Astrocyte (in vitro differentiated cells and primary cell): Measurements from ENCODE around the gene ADAM19. TPM values are rescaled to one million over a fixed set of nuclear protein-coding genes. Genes with fewer than 3 reads are reported as not detected.

Experiments
- DNase-seq: peaks from one replicate; pipeline ENCODE4 v3.0.0-alpha.2; 2010; ENCODE audit warnings: low read depth
- FAIRE-seq: peaks from 2 replicates; lab custom pipeline; 2011; peaks lifted over from hg19 to GRCh38; lab: Jason Lieb, UNC
- H2AFZ ChIP-seq: 2 replicates; pipeline ENCODE4 v1.6.0; 2012; ENCODE audit warnings: low read depth, low read length, inconsistent platforms
- H3K27ac ChIP-seq: 2 replicates; pipeline ENCODE4 v1.5.1; 2011; ENCODE audit warnings: low read depth, low read length, inconsistent platforms
- H3K27me3 ChIP-seq: 2 replicates; pipeline ENCODE4 v1.6.0; 2011; ENCODE audit warnings: low read length, inconsistent platforms; ENCODE audit not compliant: insufficient read depth
- H3K36me3 ChIP-seq: 2 replicates; pipeline ENCODE4 v1.5.1; 2011; ENCODE audit warnings: low read length, inconsistent platforms; ENCODE audit not compliant: insufficient read depth
- H3K4me1 ChIP-seq: 2 replicates; pipeline ENCODE4 v1.5.1; 2011; ENCODE audit warnings: low read length, inconsistent platforms; ENCODE audit not compliant: insufficient read depth
- H3K4me2 ChIP-seq: 2 replicates; pipeline ENCODE4 v1.6.0; 2012; ENCODE audit warnings: low read length, inconsistent platforms
- H3K4me3 ChIP-seq: 2 replicates; pipeline ENCODE4 v1.5.1; 2011; ENCODE audit warnings: low read depth, mild to moderate bottlenecking, low read length, inconsistent platforms; ENCODE audit not compliant: insufficient read depth
- H3K79me2 ChIP-seq: 2 replicates; pipeline ENCODE4 v1.6.0; 2012; ENCODE audit warnings: mild to moderate bottlenecking, low read length, inconsistent platforms; ENCODE audit not compliant: insufficient read depth
- H3K9ac ChIP-seq: 2 replicates; pipeline ENCODE4 v1.6.0; 2012; ENCODE audit warnings: mild to moderate bottlenecking, low read length, inconsistent platforms
- H3K9me3 ChIP-seq: 2 replicates; pipeline ENCODE4 v1.5.1; 2012; ENCODE audit warnings: low read depth, mild to moderate bottlenecking, low read length, inconsistent platforms; ENCODE audit not compliant: insufficient read depth
- H4K20me1 ChIP-seq: 2 replicates; pipeline ENCODE4 v1.6.0; 2012; ENCODE audit warnings: low read length, inconsistent platforms; ENCODE audit not compliant: insufficient read depth
- H3K27ac Mint-ChIP-seq: one replicate; pipeline ENCODE4 v1.8.0; 2021; ENCODE audit warnings: mild to moderate bottlenecking, mixed read lengths; ENCODE audit not compliant: unreplicated experiment
- H3K27me3 Mint-ChIP-seq: one replicate; pipeline ENCODE4 v1.8.0; 2021; ENCODE audit warnings: low read depth, mixed read lengths; ENCODE audit not compliant: unreplicated experiment
- H3K36me3 Mint-ChIP-seq: one replicate; pipeline ENCODE4 v1.8.0; 2021; ENCODE audit warnings: low read depth, mixed read lengths; ENCODE audit not compliant: unreplicated experiment
- H3K4me1 Mint-ChIP-seq: one replicate; pipeline ENCODE4 v1.8.0; 2021; ENCODE audit warnings: low read depth, mixed read lengths; ENCODE audit not compliant: unreplicated experiment
- H3K4me3 Mint-ChIP-seq: one replicate; pipeline ENCODE4 v1.8.0; 2021; ENCODE audit warnings: mild to moderate bottlenecking, moderate library complexity, mixed read lengths; ENCODE audit not compliant: unreplicated experiment
- H3K9me3 Mint-ChIP-seq: one replicate; pipeline ENCODE4 v1.8.0; 2021; ENCODE audit warnings: mild to moderate bottlenecking, mixed read lengths; ENCODE audit not compliant: unreplicated experiment
- EZH2 ChIP-seq: IDR thresholded peaks from 2 replicates; pipeline ENCODE4 v1.6.1; 2012; ENCODE audit warnings: mild to moderate bottlenecking, low read length, inconsistent platforms; ENCODE audit not compliant: insufficient read depth
- total RNA-seq: library from RNA; stranded (reverse); gene quantifications from 2 replicates; pipeline ENCODE4 v1.2.1, GENCODE V29; 2021
- TF ChIP-seq, protein P1 (sequence below): IDR thresholded peaks from 2 replicates; pipeline ENCODE4 v1.5.1; 2011; ENCODE audit warnings: low read depth, mild to moderate bottlenecking, inconsistent platforms, low read length, moderate library complexity; ENCODE audit not compliant: insufficient read depth

The ADAM19 gene
- total RNA-seq, 1 donor from 2014 or later = 316 TPM

DNA sequence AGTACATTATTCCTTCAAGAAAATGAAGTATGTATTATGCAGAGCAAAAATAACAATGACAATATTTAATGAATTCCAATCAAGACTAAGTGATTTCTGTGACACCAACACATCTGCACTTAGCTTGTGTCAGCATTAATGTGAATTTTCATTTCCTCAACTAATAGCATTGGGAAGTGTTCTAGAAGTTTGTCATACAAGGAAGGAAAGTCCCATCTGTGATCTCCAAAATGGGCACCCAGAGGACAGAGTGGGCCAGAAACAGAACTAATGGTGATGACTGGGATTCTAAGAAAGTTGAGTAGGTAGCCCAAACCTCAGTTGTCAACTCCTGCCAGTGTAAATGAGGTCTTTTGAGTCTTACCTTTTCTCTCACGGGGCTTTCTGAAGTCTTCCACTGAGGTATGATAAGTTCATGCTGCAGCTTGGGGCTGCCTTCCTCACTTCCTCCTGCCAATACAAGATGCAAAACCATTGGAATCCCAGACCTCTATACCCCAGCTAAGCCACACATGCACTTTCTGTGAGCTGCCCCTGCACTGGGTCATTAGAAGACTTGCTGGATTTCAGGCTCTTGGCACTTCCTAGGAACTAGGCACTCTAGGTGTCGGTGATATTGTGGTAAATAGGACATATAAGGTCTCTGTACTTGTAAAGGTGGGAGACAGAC lies 4.9 kb downstream of the ADAM19 start:
- Histone ChIP-seq H3K4me1 (peaks cover 38% of the 10 kb centered on the region), H3K4me2 (peak overlapping the region; percentile 99), H3K27ac (peak overlapping the region; percentile 91), H2AFZ (no peak overlapping the region), H4K20me1 (peaks cover 44% of the 10 kb centered on the region), H3K4me3 (peak overlapping the region; percentile 37), H3K36me3 (peaks cover 47% of the 10 kb centered on the region), H3K9ac (peak overlapping the region; percentile 75), H3K79me2 (peaks cover 98% of the 10 kb centered on the region), H3K27me3 (no peaks in the 10 kb centered on the region), H3K9me3 (no peaks in the 10 kb centered on the region)
- H3K36me3 Mint-ChIP-seq = peaks cover 33% of the 10 kb centered on the region
- H3K27ac Mint-ChIP-seq = peak overlapping the region; percentile 96
- H3K4me3 Mint-ChIP-seq = peak overlapping the region; percentile 66
- TF ChIP-seq EZH2 = no peak
- TF ChIP-seq, protein P1, sequence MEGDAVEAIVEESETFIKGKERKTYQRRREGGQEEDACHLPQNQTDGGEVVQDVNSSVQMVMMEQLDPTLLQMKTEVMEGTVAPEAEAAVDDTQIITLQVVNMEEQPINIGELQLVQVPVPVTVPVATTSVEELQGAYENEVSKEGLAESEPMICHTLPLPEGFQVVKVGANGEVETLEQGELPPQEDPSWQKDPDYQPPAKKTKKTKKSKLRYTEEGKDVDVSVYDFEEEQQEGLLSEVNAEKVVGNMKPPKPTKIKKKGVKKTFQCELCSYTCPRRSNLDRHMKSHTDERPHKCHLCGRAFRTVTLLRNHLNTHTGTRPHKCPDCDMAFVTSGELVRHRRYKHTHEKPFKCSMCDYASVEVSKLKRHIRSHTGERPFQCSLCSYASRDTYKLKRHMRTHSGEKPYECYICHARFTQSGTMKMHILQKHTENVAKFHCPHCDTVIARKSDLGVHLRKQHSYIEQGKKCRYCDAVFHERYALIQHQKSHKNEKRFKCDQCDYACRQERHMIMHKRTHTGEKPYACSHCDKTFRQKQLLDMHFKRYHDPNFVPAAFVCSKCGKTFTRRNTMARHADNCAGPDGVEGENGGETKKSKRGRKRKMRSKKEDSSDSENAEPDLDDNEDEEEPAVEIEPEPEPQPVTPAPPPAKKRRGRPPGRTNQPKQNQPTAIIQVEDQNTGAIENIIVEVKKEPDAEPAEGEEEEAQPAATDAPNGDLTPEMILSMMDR = no peak
- no peaks in the 10 kb centered on the region for H3K27me3 Mint-ChIP-seq
- peaks cover 35% of the 10 kb centered on the region for H3K4me1 Mint-ChIP-seq
- FAIRE-seq (no peak), DNase-seq (no peak)
- no peaks in the 10 kb centered on the region for H3K9me3 Mint-ChIP-seq

DNA sequence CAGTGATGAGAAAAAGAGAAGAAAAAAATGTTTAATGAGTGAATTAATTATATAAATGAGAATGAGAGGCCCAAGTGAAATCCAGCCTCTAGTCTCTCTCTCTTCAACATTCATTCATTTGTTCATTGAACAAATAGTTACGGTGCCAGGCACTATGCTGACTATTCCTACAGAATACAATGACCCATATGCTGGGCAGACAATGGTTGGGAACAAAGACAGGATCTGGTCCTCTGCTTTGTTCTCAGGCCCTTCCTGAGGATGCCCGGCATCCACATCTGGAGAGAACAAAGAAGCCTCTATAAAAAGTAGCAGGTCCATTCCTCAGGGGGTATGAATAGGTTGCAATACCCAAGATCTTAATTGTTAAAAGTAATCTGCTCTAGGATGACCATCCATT lies 6.9 kb downstream of the ADAM19 start:
- no peak overlapping the region for H2AFZ ChIP-seq
- H3K79me2 ChIP-seq = peaks cover 98% of the 10 kb centered on the region
- Mint-ChIP-seq H3K4me3 (no peak overlapping the region), H3K27ac (no peak overlapping the region), H3K4me1 (peaks cover 41% of the 10 kb centered on the region), H3K9me3 (no peaks in the 10 kb centered on the region), H3K36me3 (peaks cover 43% of the 10 kb centered on the region), H3K27me3 (no peaks in the 10 kb centered on the region)
- TF ChIP-seq, protein P1 = no peak
- no peak for TF ChIP-seq EZH2
- no peaks in the 10 kb centered on the region for H3K27me3 ChIP-seq
- peaks cover 61% of the 10 kb centered on the region for H3K36me3 ChIP-seq
- no peak overlapping the region for H3K27ac ChIP-seq
- H3K4me3 ChIP-seq = no peak overlapping the region
- H3K4me1 ChIP-seq = peaks cover 54% of the 10 kb centered on the region
- DNase-seq (no peak), FAIRE-seq (no peak)
- no peaks in the 10 kb centered on the region for H3K9me3 ChIP-seq
- no peak overlapping the region for H3K4me2 ChIP-seq
- no peak overlapping the region for H3K9ac ChIP-seq
- peaks cover 47% of the 10 kb centered on the region for H4K20me1 ChIP-seq

DNA sequence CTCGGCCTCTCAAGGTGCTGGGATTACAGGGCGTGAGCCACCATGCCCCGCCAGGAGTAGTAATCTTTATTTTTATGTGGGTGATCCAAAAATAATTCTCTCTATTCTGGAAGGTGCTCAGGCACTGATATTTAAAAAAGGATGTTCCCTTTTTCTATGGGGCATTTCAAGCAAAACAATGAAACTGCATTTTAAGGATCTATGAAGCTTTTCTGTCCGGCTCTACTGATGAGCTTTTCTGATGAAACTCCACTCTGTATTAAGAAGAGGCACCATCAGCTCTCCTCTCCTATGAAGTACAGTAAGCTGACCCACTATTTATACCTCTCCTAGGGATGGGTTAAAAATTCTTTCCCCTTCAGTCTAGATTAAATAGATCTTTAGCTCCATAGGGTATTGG lies 7.4 kb downstream of the ADAM19 start:
- no peak overlapping the region for H2AFZ ChIP-seq
- no peak overlapping the region for H3K9ac ChIP-seq
- Mint-ChIP-seq H3K4me1 (peaks cover 44% of the 10 kb centered on the region), H3K4me3 (no peak overlapping the region), H3K27me3 (no peaks in the 10 kb centered on the region), H3K36me3 (peaks cover 48% of the 10 kb centered on the region), H3K27ac (no peak overlapping the region), H3K9me3 (no peaks in the 10 kb centered on the region)
- no peak overlapping the region for H3K4me3 ChIP-seq
- H3K4me1 ChIP-seq = peaks cover 59% of the 10 kb centered on the region
- no peak for FAIRE-seq
- peaks cover 62% of the 10 kb centered on the region for H3K36me3 ChIP-seq
- H3K4me2 ChIP-seq = no peak overlapping the region
- no peaks in the 10 kb centered on the region for H3K27me3 ChIP-seq
- H4K20me1 ChIP-seq = peaks cover 49% of the 10 kb centered on the region
- DNase-seq = no peak
- peaks cover 96% of the 10 kb centered on the region for H3K79me2 ChIP-seq
- H3K27ac ChIP-seq = no peak overlapping the region
- no peak for TF ChIP-seq EZH2
- TF ChIP-seq, protein P1 = no peak
- no peaks in the 10 kb centered on the region for H3K9me3 ChIP-seq
